Upper lobe of right lung (tissue), 1 donor: ENCODE data around the gene TBCEL. TPM values are rescaled to one million over a fixed set of nuclear protein-coding genes. Genes with fewer than 3 reads are reported as not detected.

Experiments
- ATAC-seq: fragments of 200-7000 bp; cut with Tn5 transposase; one replicate; pipeline ENCODE4 v1.9.1; 2020; ENCODE audit warnings: mild to moderate bottlenecking, moderate library complexity
- DNase-seq: peaks from one replicate; pipeline ENCODE4 v3.0.0-alpha.2; 2020
- H3K27ac ChIP-seq: fragments of 200-600 bp; one replicate; pipeline ENCODE4 v1.8.0; 2022
- H3K27me3 ChIP-seq: fragments of 200-600 bp; one replicate; pipeline ENCODE4 v1.8.0; 2022; ENCODE audit warnings: mild to moderate bottlenecking
- H3K36me3 ChIP-seq: fragments of 200-600 bp; one replicate; pipeline ENCODE4 v1.8.0; 2022
- H3K4me1 ChIP-seq: fragments of 200-600 bp; one replicate; pipeline ENCODE4 v1.8.0; 2022
- H3K4me3 ChIP-seq: fragments of 200-600 bp; one replicate; pipeline ENCODE4 v1.8.0; 2022; ENCODE audit warnings: mild to moderate bottlenecking
- H3K9me3 ChIP-seq: fragments of 200-600 bp; one replicate; pipeline ENCODE4 v1.8.0; 2022
- intact Hi-C: fragments of 100-400 bp; cut with DNase I; formaldehyde crosslinking; loops from one replicate; pipeline ENCODE4 v1.11.0; 2022
- total RNA-seq: library from RNA; stranded (reverse); fragmentation: NEBNext Ultra II Directional; extraction: Animal tissue kit (Norgen Biotek cat#: 25700); gene quantifications from one replicate; pipeline ENCODE4 v1.2.1, GENCODE V29; 2021
- TF ChIP-seq, protein P1 (sequence below): fragments of 200-600 bp; IDR thresholded peaks from one replicate; pipeline ENCODE4 v1.8.0; 2022; ENCODE audit warnings: antibody characterized with exemption
- donor health status: DM: no; HTN: yes; CAD: no; lungs with severe emphysema.

TBCEL gene
- total RNA-seq, 1 donor from 2014 or later = 41.1 TPM

DNA sequence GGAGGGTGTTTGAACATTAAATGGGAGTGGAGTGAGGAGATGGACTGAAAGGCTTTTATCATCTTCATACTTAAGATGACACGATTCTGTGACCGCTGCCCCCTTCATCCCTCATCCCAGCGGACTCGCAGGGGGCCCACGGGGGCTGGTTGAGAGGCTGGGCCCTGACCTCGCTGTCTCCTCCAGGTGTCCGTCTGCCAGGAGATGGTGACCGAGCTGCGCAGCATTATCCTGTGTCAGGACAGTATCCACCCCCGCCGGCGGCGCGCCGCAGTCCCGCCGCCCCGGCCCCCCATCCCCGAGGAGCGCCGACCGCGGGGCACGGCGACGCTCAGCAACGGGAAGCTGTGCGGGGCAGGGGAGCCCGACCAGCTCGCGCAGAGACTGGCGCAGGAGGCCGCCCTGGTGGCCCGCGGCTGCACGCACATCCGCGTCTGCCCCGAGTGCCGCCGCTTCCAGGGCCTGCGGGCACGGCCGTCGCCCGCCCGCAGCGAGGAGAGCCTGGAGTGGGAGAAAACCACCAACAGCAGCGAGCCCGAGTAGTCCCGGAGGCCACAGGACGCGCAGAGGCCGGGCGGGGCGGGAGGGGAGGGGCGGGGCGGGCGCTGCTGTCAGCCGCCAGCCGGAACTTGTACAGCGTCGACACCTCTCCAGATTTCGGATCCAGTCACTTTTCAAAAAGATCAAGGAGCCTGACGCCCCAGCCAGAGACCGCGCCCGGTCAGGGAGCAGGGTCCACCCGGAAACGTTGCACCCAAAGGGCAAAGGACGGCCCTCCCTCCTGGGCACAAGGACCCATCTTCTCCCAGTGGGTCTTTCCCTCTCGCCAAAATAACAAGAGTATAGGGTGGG, 38.0 kb upstream of the TBCEL start:
- peaks cover 5% of the 10 kb centered on the region for H3K4me1 ChIP-seq
- no peaks in the 10 kb centered on the region for H3K9me3 ChIP-seq
- peak; percentile 81 for DNase-seq
- H3K27me3 ChIP-seq = peaks cover 3% of the 10 kb centered on the region
- intact Hi-C loops = no loop called here
- H3K27ac ChIP-seq = no peak overlapping the region
- H3K4me3 ChIP-seq = peak overlapping the region; percentile 39
- peak; percentile 94 for ATAC-seq
- H3K36me3 ChIP-seq = no peaks in the 10 kb centered on the region
- TF ChIP-seq, protein P1, sequence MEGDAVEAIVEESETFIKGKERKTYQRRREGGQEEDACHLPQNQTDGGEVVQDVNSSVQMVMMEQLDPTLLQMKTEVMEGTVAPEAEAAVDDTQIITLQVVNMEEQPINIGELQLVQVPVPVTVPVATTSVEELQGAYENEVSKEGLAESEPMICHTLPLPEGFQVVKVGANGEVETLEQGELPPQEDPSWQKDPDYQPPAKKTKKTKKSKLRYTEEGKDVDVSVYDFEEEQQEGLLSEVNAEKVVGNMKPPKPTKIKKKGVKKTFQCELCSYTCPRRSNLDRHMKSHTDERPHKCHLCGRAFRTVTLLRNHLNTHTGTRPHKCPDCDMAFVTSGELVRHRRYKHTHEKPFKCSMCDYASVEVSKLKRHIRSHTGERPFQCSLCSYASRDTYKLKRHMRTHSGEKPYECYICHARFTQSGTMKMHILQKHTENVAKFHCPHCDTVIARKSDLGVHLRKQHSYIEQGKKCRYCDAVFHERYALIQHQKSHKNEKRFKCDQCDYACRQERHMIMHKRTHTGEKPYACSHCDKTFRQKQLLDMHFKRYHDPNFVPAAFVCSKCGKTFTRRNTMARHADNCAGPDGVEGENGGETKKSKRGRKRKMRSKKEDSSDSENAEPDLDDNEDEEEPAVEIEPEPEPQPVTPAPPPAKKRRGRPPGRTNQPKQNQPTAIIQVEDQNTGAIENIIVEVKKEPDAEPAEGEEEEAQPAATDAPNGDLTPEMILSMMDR = peak; percentile 34

DNA sequence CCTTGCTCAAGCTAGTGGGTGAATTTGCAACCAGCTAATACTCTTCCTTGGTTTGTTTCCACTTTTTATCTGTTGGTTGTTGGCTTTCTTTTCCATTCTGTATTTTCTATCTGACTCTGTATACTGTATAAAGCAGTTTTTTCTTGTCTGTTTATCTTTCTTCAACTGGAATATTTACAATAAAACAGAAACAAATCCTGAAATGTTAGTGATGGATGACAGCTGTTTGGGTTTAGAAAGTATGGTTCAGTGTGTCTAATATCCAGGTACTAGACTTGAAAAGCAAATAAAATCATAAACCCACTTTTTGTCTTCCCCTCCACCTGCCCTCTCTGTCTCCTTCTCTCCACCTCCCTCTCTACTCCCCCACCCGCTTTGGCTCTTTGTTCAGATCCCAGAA, 35.3 kb upstream of the TBCEL start:
- DNase-seq = no peak
- Histone ChIP-seq H3K27ac (no peak overlapping the region), H3K4me1 (peaks cover 5% of the 10 kb centered on the region), H3K27me3 (peaks cover 3% of the 10 kb centered on the region), H3K36me3 (no peaks in the 10 kb centered on the region), H3K4me3 (no peak overlapping the region), H3K9me3 (no peaks in the 10 kb centered on the region)
- TF ChIP-seq, protein P1 = no peak
- ATAC-seq = no peak
- intact Hi-C loops = no loop called here

DNA sequence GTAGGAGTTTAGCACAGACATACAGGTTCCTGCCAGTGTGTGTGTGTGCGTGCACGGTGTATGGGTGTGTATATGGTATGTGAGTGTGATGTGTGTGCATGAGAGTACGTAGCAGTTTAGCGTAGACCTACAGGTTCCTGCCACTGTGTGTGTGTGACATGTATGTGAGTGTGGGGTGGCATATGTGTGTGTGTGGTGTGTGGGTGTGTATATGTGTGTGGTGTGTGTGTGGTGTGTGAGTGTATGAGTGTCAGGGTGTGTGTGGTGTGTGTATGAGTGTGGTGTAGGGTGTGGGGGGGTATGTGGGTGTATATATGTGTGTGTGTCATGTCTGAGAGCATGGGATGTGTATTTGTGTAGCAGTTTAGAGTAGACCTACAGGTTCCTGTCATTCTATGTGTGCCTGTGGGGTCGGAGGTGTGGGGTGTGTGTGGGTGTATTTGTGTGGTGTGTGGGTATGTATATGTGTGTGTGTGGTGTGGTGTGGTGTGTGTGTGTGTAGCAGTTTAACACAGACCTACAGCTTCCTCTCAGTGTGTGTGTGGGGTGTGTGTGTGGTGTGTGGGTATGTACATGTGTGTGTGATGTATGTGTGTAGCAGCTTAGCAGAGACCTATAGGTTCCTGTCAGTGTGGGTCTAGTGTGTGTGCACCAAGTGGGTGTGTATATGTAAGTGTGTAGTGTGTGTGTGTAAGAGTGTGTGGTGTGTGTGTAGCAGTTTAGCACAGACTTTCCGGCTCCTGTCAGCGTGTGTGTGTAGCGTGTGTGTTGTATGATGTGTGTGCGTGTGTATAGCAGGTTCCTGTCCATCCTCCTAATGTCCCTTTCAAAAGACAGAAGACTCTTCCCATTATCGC, 31.8 kb upstream of the TBCEL start:
- intact Hi-C loops = no loop called here
- no peaks in the 10 kb centered on the region for H3K36me3 ChIP-seq
- peaks cover under 1% of the 10 kb centered on the region for H3K27me3 ChIP-seq
- H3K27ac ChIP-seq = no peak overlapping the region
- H3K4me3 ChIP-seq = no peak overlapping the region
- no peaks in the 10 kb centered on the region for H3K4me1 ChIP-seq
- TF ChIP-seq, protein P1 = no peak
- DNase-seq = no peak
- no peaks in the 10 kb centered on the region for H3K9me3 ChIP-seq
- peak; percentile 35 for ATAC-seq

DNA sequence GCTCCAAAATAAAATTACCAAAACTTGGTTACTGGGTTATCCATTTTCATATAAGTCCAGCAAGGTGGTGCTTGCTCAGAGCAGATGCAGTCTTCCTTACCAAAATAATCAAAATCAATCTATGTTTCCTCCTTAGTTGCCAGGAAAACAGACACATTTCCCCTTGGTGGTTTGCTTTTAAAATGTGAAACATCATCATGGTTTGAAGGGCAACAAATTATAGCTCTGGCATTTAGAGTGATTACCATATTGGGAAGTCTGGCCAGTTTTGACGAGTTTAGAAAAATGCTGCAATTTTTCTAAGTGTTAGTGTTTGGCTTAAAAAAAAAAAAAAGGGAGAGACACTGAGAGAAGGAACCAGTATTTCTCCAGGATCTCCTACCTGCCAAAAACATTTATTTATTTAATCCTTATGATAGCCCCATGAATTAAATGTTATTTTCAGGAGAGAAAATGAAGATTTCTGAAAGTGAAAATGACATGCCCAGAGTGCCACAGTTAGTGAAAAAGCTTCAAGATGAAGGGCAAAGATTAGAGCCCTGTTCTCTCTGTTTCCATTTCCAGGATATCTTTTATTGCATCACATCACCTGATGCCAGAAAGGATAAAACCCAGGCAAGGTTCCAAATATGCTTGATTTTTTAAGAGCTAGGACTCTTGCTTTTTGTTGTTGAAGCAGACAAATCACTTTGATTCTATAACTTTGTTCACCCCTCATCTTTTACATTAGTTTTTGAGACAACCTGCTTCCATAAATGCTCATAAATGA, 29.6 kb upstream of the TBCEL start:
- no peaks in the 10 kb centered on the region for H3K36me3 ChIP-seq
- no peaks in the 10 kb centered on the region for H3K4me1 ChIP-seq
- intact Hi-C loops = no loop called here
- H3K9me3 ChIP-seq = no peaks in the 10 kb centered on the region
- H3K27ac ChIP-seq = no peak overlapping the region
- H3K27me3 ChIP-seq = peaks cover 4% of the 10 kb centered on the region
- H3K4me3 ChIP-seq = no peak overlapping the region
- TF ChIP-seq, protein P1 = no peak
- ATAC-seq = no peak
- no peak for DNase-seq

DNA sequence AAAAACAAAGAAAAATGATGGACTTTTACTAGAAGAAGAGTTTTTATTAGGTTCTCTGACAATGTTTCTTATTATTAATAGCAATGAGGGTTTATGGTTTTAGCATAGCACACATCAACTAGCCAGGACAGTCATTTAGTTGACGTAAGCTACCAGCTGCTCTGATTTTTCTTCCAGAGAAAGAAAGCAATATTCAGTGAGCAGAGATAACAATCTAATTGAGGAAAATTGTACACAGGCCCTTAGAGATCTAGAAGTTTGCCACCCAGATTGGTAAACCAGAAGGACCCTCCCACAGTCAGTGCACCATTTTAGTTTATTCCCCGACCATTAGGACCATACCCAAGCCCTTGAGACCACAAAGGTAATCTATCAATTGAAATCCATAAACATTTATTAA, 28.7 kb upstream of the TBCEL start:
- ATAC-seq (no peak), DNase-seq (no peak)
- Histone ChIP-seq H3K4me3 (no peak overlapping the region), H3K36me3 (no peaks in the 10 kb centered on the region), H3K9me3 (no peaks in the 10 kb centered on the region), H3K4me1 (no peaks in the 10 kb centered on the region), H3K27me3 (peaks cover 7% of the 10 kb centered on the region), H3K27ac (no peak overlapping the region)
- TF ChIP-seq, protein P1 = no peak
- intact Hi-C loops = no loop called here
